SK-N-SH (cell line): ENCODE measurements around the gene LRGUK. TPM values are rescaled to one million over a fixed set of nuclear protein-coding genes. Genes with fewer than 3 reads are reported as not detected.

Source experiments
- CTCF ChIA-PET: fragments of 300-600, 350-600 bp; formaldehyde crosslinking; extraction: SDS; loops from one replicate; lab custom pipeline; 2021; lab: Yijun Ruan, JAX
- POLR2A ChIA-PET: fragments of 350-600 bp; sonication (Branson Sonifier 250); formaldehyde crosslinking; extraction: SDS; loops from one replicate; lab custom pipeline; 2020; ENCODE audit warnings: antibody characterized with exemption, inconsistent platforms; lab: Yijun Ruan, JAX
- DNase-seq: peaks from one replicate; pipeline ENCODE4 v3.0.0; 2012
- H2AFZ ChIP-seq: fragments of 200-600 bp; sonication (generic); 2 replicates; pipeline ENCODE4 v1.8.1; 2016; ENCODE audit warnings: antibody characterized with exemption, mild to moderate bottlenecking, low read depth
- H3F3A ChIP-seq: fragments of 200-600 bp; sonication (generic); replicated peaks from 2 replicates; pipeline ENCODE3; 2016; ENCODE audit warnings: antibody characterized with exemption, mild to moderate bottlenecking; ENCODE audit not compliant: insufficient read depth
- H3K27ac ChIP-seq, 2 experiments: fragments of 200-500 bp in 1 of 2; fragments of 200-600 bp in 1 of 2; sonication (Bioruptor generic) in 1 of 2; sonication (generic), shearing (Covaris generic) in 1 of 2; 2 replicates each; pipeline versions ENCODE4 v1.5.1 to v1.6.1; 2014 to 2016; ENCODE audit warnings: low read depth in 2 of 2, inconsistent platforms in 1 of 2, low read length in 1 of 2, mild to moderate bottlenecking in 1 of 2, mixed read lengths in 1 of 2
- H3K27me3 ChIP-seq: fragments of 200-600 bp; sonication (generic), shearing (Covaris generic); 2 replicates; pipeline ENCODE4 v1.6.1; 2016; ENCODE audit warnings: mixed run types; ENCODE audit not compliant: insufficient read depth
- H3K36me3 ChIP-seq, 2 experiments: fragments of 200-500 bp in 1 of 2; fragments of 200-600 bp in 1 of 2; sonication (Bioruptor generic) in 1 of 2; sonication (generic) in 1 of 2; replicated peaks in 1 of 2; 2 replicates each; pipeline versions ENCODE3 to v1.5.1; 2014 to 2016; ENCODE audit warnings: low read length in 1 of 2, mild to moderate bottlenecking in 1 of 2; ENCODE audit not compliant: insufficient read depth in 2 of 2, control insufficient read depth in 1 of 2
- H3K4me1 ChIP-seq, 2 experiments: fragments of 200-500 bp in 1 of 2; fragments of 200-600 bp in 1 of 2; sonication (Bioruptor generic) in 1 of 2; sonication (generic), shearing (Covaris generic) in 1 of 2; 2 replicates each; pipeline versions ENCODE4 v1.5.1 to v1.6.1; 2014 to 2016; ENCODE audit warnings: low read depth in 1 of 2, low read length in 1 of 2, mixed run types in 1 of 2; ENCODE audit not compliant: insufficient read depth in 2 of 2, control insufficient read depth in 1 of 2
- H3K4me2 ChIP-seq: fragments of 200-600 bp; sonication (generic), shearing (Covaris generic); 2 replicates; pipeline ENCODE4 v1.6.1; 2017; ENCODE audit warnings: mixed run types
- H3K4me3 ChIP-seq, 2 experiments: fragments of 200-500 bp in 1 of 2; fragments of 200-600 bp in 1 of 2; sonication (Bioruptor generic) in 1 of 2; sonication (generic), shearing (Covaris generic) in 1 of 2; 2 replicates each; pipeline versions ENCODE4 v1.5.1 to v1.8.1; 2014 to 2016; ENCODE audit warnings: low read depth in 2 of 2, inconsistent platforms in 1 of 2, low read length in 1 of 2, mild to moderate bottlenecking in 1 of 2, mixed read lengths in 1 of 2, moderate library complexity in 1 of 2
- H3K79me2 ChIP-seq: fragments of 200-600 bp; sonication (generic); 2 replicates; pipeline ENCODE4 v1.8.1; 2017; ENCODE audit warnings: mild to moderate bottlenecking; ENCODE audit not compliant: insufficient read depth
- H3K9ac ChIP-seq: fragments of 200-600 bp; sonication (generic); 2 replicates; pipeline ENCODE4 v1.6.1; 2017; ENCODE audit warnings: mixed run types
- H3K9me2 ChIP-seq: fragments of 200-600 bp; sonication (generic); 2 replicates; pipeline ENCODE4 v1.6.1; 2017; ENCODE audit warnings: mixed run types
- H3K9me3 ChIP-seq: fragments of 200-600 bp; sonication (generic); 2 replicates; pipeline ENCODE4 v1.6.1; 2017; ENCODE audit warnings: mixed run types, mild to moderate bottlenecking, moderate library complexity
- H4K20me1 ChIP-seq: fragments of 200-600 bp; sonication (generic); 2 replicates; pipeline ENCODE4 v1.6.1; 2017; ENCODE audit warnings: mild to moderate bottlenecking, mixed run types; ENCODE audit not compliant: insufficient read depth
- CHD2 ChIP-seq: fragments of 150-350 bp; IDR thresholded peaks from 2 replicates; pipeline ENCODE4 v1.6.1; 2018; ENCODE audit warnings: low read length; ENCODE audit not compliant: partially characterized antibody
- EP300 ChIP-seq, 2 experiments: IDR thresholded peaks; 2 replicates each; pipeline versions ENCODE4 v1.4.0 to v1.6.1; 2012; ENCODE audit warnings: borderline replicate concordance in 1 of 2, low read depth in 1 of 2, low read length in 1 of 2
- FOSL2 ChIP-seq: IDR thresholded peaks from 2 replicates; pipeline ENCODE4 v1.4.0; 2012; ENCODE audit warnings: low read depth, mild to moderate bottlenecking, moderate library complexity, borderline replicate concordance
- FOXJ3 ChIP-seq: sonication (generic); formaldehyde crosslinking; IDR thresholded peaks from 2 replicates; pipeline ENCODE4 v1.5.1; 2020; ENCODE audit warnings: mild to moderate bottlenecking, missing genetic modification reagents
- GABPA ChIP-seq: IDR thresholded peaks from 2 replicates; pipeline ENCODE4 v1.4.0; 2012; ENCODE audit warnings: low read depth, mild to moderate bottlenecking
- GATA2 ChIP-seq: sonication (generic); formaldehyde crosslinking; IDR thresholded peaks from 2 replicates; pipeline ENCODE4 v1.5.0; 2020; ENCODE audit warnings: mild to moderate bottlenecking, missing genetic modification reagents
- JUND ChIP-seq: IDR thresholded peaks from 2 replicates; pipeline ENCODE4 v1.4.0; 2012
- NFIC ChIP-seq: IDR thresholded peaks from 2 replicates; pipeline ENCODE4 v1.4.0; 2012; ENCODE audit warnings: borderline replicate concordance
- POLR2AphosphoS5 ChIP-seq: IDR thresholded peaks from 2 replicates; pipeline ENCODE4 v1.6.1; 2012; ENCODE audit warnings: low read depth, low read length
- RXRA ChIP-seq: IDR thresholded peaks from 2 replicates; pipeline ENCODE4 v1.4.0; 2012; ENCODE audit warnings: low read depth, mild to moderate bottlenecking, borderline replicate concordance
- WGBS: methylation state at CpG from one replicate; pipeline ENCODE4 v1.1.6; 2017; ENCODE audit warnings: low lambda C conversion rate; 5-methylcytosine and 5-hydroxymethylcytosine counted together
- polyA plus RNA-seq, 3 experiments: library from polyadenylated mRNA; depleted of rRNA; stranded (reverse); fragments of >200 nt; gene quantifications; 2 replicates each; pipeline ENCODE4 v1.2.3, GENCODE V29; 2012
- TF ChIP-seq, protein P1 (sequence below): IDR thresholded peaks from 2 replicates; pipeline ENCODE4 v1.4.0; 2012; ENCODE audit warnings: low read depth, borderline replicate concordance
- TF ChIP-seq, protein P2 (sequence below): fragments of 150-350 bp; IDR thresholded peaks from 2 replicates; pipeline ENCODE4 v1.6.1; 2017; ENCODE audit warnings: antibody characterized with exemption, low read length, low read depth, borderline replicate concordance
- TF ChIP-seq, protein P3 (sequence below): IDR thresholded peaks from 2 replicates; pipeline ENCODE4; 2012
- TF ChIP-seq, protein P4 (sequence below): fragments of 150-350 bp; IDR thresholded peaks from 2 replicates; pipeline ENCODE4 v1.6.1; 2016; ENCODE audit warnings: mild to moderate bottlenecking, low read depth, low read length

Gene LRGUK
- polyA plus RNA-seq, 1 of the 3 experiments (the other 2 are of a cell fraction) = 1.5 TPM

DNA sequence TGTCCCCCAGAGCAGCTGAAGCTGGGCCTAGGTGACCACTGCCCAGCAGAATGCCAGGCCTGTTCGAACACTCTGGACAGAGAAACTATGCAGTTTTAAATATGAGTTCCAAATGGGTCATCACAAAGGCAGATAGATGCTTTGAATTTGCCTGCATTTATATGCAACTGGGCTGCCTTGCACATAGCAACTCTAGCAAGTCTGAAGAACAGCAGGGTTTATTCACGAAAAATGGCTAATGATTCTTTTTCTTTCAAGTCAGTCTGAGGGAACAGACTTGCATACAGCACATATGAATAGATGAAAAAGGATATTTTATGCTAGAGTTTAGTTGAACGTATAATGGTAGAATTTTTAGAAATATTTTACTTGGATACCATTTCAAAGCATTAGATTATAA is 121.1 kb downstream of the LRGUK start:
- H3K79me2 ChIP-seq = no peaks in the 10 kb centered on the region
- no peak for DNase-seq
- no peaks in the 10 kb centered on the region for H3K27me3 ChIP-seq
- H4K20me1 ChIP-seq = no peaks in the 10 kb centered on the region
- no peaks in the 10 kb centered on the region for H3K9me2 ChIP-seq
- no peaks in the 10 kb centered on the region for H3F3A ChIP-seq
- no peak overlapping the region for H2AFZ ChIP-seq
- H3K4me3 ChIP-seq = no peak overlapping the region
- 36% methylated on average over 3 of the region's 3 CpGs for WGBS
- no peaks in the 10 kb centered on the region for H3K9me3 ChIP-seq
- no peak overlapping the region for H3K27ac ChIP-seq
- ChIA-PET CTCF (no interaction called here), POLR2A (no interaction called here)
- TF ChIP-seq GABPA (no peak), GATA2 (CRISPR knock-in tag) (no peak), NFIC (no peak), EP300 (IDR thresholded peaks at IDR 0.05; ENCODE audit: borderline replicate concordance in 1 of 2, low read depth in 1 of 2, low read length in 1 of 2) (no peak), POLR2AphosphoS5 (no peak), RXRA (no peak), JUND (no peak), FOXJ3 (CRISPR knock-in tag) (no peak), FOSL2 (no peak), CHD2 (no peak)
- TF ChIP-seq, protein P1, sequence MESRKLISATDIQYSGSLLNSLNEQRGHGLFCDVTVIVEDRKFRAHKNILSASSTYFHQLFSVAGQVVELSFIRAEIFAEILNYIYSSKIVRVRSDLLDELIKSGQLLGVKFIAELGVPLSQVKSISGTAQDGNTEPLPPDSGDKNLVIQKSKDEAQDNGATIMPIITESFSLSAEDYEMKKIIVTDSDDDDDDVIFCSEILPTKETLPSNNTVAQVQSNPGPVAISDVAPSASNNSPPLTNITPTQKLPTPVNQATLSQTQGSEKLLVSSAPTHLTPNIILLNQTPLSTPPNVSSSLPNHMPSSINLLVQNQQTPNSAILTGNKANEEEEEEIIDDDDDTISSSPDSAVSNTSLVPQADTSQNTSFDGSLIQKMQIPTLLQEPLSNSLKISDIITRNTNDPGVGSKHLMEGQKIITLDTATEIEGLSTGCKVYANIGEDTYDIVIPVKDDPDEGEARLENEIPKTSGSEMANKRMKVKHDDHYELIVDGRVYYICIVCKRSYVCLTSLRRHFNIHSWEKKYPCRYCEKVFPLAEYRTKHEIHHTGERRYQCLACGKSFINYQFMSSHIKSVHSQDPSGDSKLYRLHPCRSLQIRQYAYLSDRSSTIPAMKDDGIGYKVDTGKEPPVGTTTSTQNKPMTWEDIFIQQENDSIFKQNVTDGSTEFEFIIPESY = no peak
- TF ChIP-seq, protein P2, sequence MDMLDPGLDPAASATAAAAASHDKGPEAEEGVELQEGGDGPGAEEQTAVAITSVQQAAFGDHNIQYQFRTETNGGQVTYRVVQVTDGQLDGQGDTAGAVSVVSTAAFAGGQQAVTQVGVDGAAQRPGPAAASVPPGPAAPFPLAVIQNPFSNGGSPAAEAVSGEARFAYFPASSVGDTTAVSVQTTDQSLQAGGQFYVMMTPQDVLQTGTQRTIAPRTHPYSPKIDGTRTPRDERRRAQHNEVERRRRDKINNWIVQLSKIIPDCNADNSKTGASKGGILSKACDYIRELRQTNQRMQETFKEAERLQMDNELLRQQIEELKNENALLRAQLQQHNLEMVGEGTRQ = no peak
- TF ChIP-seq, protein P3, sequence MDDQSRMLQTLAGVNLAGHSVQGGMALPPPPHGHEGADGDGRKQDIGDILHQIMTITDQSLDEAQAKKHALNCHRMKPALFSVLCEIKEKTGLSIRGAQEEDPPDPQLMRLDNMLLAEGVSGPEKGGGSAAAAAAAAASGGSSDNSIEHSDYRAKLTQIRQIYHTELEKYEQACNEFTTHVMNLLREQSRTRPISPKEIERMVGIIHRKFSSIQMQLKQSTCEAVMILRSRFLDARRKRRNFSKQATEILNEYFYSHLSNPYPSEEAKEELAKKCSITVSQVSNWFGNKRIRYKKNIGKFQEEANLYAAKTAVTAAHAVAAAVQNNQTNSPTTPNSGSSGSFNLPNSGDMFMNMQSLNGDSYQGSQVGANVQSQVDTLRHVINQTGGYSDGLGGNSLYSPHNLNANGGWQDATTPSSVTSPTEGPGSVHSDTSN = no peak
- TF ChIP-seq, protein P4, sequence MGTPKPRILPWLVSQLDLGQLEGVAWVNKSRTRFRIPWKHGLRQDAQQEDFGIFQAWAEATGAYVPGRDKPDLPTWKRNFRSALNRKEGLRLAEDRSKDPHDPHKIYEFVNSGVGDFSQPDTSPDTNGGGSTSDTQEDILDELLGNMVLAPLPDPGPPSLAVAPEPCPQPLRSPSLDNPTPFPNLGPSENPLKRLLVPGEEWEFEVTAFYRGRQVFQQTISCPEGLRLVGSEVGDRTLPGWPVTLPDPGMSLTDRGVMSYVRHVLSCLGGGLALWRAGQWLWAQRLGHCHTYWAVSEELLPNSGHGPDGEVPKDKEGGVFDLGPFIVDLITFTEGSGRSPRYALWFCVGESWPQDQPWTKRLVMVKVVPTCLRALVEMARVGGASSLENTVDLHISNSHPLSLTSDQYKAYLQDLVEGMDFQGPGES = no peak
- H3K4me1 ChIP-seq = peaks cover 0 to 11% of the 10 kb centered on the region in 2 experiments; a peak in 1 of 4 replicates
- no peaks in the 10 kb centered on the region for H3K36me3 ChIP-seq
- H3K4me2 ChIP-seq = no peak overlapping the region
- H3K9ac ChIP-seq = no peak overlapping the region
